ENCODE data around the gene PFKP.

The PFKP gene

DNA sequence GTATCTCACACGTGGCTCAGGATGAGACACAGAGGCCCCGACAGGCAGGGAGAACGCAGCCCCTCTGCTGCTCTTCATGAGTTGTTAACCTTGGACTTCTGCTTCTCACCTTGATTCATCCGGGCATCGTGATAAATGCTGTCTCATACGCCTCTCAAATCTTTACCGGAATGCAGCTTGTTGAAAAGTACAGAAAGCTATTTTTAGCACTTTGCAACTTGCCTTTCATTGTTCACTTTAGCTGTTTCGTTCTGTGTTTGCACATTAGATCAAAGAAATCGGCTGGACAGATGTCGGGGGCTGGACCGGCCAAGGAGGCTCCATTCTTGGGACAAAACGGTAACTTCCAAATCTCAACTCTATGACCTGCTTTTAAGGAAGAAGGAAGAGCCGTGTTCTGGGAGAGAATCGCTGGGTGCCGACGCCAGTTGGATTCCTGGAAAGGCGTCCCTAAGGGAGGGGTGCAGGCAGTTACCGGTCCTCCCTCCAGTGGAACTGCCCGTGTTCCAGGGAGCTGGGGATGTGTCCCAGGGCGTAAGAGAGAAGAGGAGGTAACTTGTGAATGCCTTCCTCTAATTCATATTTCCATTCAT lies 49.3 kb downstream of the PFKP start:
- no peak for DNase-seq (ENCODE audit: low spot score)

DNA sequence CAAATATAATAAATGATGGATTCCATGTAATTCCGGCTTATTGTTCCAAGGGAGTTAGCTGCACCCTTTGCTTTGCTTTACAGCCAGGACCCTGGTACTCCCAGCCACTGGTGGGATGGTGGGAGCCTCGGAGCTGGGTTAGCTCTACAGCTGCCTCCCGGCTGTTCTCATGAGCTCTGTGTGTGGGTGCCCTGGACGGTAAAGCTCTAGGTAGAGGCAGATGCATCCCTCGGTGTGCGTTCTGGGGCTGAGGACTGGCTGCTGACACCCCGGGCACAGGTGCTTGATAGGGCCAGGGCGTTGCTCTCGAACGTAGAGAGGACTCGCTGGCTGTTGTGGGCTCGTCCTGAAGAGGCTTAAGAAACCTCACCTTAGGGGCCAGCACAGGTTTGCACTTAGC lies 50.1 kb downstream of the PFKP start:
- DNase-seq (ENCODE audit: low spot score): no peak

DNA sequence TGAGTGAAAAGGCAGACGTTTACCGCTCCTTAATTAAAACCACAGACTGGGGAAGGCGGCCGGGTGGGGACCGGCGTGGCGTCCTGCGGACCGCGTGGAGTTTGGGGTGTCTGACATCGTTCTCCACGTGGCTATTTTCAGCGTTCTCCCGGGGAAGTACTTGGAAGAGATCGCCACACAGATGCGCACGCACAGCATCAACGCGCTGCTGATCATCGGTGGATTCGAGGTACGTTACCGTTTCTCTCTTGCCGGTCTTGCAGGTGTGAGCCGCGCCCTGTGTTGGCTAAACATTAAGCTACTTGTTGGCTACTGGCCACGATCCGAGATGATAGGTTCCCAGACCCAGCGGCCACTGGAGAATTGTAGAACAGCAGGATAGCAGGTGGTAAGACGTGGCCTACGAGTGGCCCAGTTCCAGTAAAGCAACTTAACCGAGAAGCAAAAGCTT lies 51.3 kb downstream of the PFKP start:
- no peak for DNase-seq (ENCODE audit: low spot score)

DNA sequence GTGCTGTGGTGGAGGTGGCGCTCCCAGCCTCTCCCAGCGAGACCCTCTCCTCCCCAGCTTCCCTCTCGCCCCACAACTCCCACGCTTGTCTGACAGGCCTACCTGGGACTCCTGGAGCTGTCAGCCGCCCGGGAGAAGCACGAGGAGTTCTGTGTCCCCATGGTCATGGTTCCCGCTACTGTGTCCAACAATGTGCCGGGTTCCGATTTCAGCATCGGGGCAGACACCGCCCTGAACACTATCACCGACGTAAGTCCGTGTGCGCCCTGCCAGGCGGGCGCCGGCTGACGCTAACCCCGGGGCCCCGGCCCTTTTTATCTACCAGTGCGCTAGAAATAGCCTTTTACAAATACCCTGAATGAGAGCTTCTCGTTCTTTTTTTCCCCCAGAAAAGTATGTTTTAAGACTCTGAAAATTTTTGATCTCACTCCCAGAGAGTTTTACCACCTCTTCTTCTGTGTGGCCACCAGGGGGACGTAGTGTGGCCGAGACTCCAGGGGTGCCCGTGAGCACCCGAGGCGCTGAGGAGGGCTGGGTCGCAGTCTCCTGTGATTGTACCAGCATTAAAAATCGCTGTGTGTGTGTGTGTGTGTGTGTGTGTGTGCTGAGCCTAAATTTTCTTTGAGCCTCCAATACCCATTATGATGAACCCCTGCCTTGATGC lies 52.6 kb downstream of the PFKP start:
- no peak for DNase-seq (ENCODE audit: low spot score)

DNA sequence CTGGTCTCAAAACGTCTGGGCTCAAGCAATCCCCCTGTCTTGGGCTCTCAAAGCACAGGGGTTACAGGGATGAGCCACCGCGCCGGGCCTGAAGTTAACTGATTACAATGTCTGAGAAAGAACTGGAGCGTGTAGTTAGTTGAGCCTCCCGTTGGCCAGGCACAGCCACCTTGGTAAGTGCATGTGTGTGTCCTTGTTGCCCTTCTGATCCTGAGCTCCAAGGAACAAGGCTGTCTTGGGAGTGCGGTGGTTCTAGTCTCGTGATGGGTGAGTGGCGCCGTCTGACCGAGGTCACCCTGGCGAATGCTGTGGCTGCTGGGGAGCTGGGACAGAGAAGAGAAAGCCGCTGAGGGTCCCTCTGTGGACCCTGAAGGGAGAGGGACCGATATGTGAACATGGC lies 54.7 kb downstream of the PFKP start:
- no peak for DNase-seq (ENCODE audit: low spot score)

DNA sequence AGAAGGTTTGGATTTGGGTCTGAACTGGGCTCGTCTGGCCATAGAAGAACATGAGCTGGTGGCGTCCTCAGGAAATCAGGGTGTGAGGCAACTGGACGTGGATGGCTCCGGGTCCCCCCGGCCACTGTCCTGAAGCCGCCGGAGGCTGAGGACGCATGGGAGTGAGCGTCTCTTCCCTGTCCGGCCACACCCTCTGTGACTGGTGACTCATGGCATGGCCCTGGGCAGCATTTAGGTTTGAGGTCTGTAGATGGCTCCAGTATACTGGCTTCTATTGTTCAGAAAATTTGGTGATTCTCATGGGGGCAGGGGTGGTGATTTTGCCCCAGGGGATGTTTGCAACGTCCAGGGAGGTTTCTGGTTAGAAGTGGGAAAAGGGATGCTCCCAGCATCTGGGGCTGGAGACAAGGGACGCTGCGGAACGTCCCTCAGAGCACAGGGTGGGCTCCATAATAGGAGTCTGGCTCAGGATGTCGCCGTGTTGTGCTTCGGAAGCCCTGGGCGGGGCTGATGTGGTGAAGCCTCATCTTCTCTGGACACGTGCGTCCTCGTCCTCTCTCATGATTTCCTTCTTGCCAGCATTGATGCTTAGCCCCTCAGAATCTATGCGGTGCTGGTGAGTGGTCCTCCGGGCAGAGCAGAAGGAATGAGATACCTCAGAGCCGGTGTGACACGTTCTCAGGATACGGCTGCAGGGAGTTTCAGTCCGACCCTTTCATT lies 55.3 kb downstream of the PFKP start:
- DNase-seq (ENCODE audit: low spot score): no peak

DNA sequence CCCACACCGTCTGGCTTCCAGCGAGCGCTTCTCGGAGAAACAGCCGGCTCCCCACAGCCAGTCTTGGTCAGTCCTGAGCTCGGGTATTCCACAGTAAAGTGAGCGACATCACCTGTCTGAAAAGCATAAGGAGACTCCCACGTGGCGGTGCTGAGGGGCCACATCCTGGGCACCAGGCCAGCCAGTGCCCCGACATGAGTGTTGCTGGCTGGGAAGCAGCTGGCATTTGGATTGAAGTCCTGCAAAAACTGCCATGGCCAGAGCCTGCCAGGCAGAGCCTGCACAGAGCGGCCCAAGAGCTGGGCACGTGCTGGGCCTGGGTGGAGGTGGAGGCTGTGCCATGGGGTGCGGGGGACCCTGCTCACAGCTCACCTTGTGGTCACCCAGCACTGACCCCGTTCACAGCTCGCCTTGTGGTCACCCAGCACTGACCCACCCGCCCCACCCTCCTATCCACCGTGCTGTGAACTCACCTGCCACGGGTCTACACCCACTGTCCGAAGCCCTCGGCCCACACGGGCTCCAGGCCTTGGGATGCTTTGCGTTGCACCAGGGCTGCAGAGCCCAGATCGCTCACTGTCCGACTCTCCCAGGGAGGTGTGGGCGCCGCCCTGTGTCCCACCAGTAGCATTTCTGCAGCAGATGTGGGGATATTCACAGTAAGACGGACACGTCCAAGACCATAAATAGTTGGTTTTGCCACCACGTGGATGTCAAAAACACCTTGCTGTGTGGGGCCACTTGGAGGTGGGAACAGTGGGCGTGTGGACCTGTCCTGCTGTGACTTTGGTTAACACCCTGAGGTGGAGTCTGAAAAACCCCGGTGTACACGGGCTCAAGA lies 56.4 kb downstream of the PFKP start:
- DNase-seq (ENCODE audit: low spot score): no peak

DNA sequence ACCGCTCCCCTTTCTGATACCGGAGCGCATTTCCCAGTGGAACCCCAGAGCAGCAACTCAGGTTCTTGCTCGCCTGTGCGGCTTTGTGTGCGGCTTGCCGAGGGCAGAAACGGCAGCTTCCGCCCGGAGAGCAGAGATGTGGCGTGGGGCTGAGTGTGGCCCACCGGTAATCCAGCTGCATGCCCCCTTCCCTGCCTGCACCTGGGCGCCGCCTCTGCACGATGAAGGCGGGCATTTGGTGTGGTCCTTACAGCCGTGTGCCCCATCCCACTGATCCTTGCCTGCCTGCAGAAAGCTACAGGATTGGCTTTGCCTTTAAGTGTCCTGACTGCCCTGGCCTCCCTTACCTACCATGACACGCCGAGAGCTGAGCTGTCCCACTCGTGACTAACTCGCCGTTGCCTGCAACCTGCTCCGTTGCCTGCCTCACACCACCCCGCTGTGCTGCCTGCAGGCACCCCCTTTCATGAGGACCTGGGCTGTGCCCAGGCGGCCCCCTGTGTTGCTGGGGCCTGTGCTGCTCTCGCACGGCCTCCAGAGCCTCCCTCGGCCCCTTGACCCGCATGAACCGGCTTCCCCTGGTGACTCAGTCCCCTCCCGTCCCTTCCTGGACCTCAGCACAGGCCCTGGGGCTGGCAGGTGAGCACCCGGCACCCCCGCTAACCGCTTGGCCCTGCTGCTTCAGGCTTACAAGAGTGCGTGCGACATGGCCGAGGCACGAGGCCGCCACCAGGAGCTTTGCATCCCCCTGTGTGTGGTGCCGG lies 57.2 kb downstream of the PFKP start:
- DNase-seq (ENCODE audit: low spot score): no peak

DNA sequence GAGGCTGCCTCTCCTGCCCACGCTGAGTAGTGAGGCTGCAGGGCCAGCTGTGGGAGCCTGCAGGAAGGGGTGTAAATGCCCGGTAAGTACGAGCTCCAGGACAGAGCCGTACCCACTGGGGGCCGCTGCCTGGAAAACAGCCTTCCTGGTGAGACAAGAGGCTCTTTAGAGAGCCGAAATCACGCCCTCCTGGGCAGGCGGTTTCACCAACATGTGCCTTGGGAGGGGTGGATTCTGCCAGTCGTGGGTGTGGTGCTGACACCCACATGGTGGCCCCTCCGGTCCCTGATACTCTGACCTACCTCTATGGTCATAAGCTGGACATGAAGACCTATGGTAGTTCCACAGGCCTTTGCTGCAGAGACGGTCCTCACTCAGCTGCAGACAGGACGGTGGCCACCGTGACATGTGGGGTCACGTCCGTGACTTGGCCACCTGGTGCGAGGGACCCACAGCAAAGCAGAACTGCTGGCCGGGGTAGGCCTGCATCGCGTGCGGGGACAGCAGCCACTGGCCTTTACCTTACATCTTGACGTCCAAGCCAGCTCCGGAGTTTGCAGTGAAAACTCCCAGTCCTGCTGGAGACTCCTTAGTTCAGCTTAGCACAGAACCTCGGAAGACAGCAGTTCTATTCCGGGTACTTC lies 58.3 kb downstream of the PFKP start:
- no peak for DNase-seq (ENCODE audit: low spot score)

DNA sequence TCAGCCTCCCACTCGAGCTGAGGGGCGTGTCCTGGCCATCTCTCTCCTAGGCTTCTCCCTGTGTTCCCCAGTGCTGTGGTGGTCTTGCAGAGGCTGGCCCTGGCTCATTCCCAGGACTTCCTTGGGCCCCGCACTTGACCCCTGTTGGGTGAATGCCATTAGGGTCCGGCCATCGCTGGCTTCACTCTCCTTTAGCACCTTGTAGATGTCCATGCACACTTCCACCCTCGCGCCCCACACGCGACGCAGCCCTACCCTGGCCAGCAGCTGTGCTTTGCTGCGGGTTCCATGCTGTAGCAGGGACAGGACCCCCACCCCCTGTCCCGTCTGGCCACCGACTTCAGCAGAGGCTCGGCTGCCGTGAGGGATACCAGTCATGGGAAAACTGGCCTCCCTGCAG lies 58.9 kb downstream of the PFKP start:
- no peak for DNase-seq (ENCODE audit: low spot score)

DNA sequence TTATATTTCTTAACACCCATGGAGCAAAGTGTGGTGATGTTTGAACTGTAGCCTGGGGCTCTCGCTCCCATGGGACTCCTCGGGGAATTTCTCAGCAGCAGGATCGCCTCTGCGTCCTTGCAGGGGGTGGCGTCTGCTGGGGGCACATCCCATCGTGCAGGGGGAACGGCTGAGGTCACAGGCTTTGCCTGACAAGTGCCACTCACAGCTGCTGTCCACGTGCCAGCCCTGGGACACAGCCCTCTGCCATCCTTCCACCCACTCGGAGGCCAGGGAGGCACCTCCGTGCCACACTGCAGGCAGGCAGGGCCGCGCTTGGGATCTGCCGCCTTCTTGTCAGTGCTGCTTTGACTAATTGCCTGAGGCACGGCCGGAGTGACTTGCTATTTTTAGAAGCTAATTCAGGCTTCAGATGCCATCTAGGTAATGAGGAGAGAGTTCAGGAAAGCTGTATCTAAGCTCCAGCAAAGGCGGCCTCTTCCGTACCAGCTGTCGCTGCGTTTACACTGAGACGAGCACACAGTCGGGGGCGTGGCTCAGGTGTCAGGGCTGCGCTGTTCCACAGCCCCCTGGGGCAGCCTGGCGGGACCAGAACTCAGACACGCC lies 59.5 kb downstream of the PFKP start:
- DNase-seq (ENCODE audit: low spot score): no peak

DNA sequence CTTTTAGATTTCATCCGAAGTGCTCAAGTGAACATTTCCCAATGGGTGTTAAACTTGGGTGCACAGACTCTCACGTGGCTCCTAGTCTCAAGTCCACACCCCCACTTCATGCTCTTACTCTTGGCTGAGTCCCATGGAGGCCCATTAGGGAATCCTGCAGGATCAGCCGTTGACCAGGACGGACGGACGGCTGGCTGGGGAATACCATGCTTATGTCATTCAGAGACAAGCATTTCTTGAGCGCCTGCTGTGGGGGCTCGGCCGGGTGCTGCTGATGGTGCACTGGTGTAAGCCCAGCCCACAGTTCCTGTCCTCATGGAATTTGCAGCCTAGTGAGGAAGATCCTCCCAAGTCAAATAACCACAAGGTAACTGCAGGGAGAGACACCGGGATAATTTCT lies 60.6 kb downstream of the PFKP start:
- DNase-seq (ENCODE audit: low spot score): no peak

DNA sequence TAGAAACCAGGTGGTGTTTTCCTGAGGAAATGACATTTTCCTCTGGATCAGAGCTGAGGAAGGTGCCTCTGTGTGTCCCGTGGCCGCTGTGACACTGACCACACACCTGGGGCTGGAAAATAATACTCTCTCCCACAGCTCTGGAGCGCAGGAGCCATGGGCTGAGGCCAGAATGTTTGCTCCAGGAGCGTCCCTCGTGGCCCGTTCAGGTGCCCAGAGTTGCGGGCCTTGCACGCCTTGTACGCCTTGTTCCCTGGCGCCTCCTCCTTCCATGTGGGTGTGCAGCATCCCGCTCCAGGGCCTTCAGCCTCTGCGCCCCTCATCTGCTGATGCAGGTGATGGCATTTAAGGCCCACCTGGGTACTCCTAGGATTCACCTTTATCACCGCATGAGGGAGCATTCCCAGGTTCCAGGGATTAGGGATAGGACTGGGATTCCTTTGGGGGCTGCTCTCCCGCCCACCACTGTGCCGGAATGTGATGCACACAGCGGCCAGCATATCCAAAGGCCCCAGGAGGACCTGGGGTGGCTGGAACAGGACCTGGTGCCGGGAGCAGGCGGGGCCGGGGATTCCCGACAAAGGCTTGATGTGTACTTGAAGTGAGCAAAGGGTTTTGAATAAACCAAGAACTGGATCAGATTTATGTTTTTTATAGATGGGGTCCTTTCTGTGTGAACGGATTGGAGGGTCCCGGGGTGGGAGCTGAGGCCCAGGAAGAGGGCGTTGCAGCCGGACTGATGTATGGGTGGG lies 61.2 kb downstream of the PFKP start:
- no peak for DNase-seq (ENCODE audit: low spot score)

DNA sequence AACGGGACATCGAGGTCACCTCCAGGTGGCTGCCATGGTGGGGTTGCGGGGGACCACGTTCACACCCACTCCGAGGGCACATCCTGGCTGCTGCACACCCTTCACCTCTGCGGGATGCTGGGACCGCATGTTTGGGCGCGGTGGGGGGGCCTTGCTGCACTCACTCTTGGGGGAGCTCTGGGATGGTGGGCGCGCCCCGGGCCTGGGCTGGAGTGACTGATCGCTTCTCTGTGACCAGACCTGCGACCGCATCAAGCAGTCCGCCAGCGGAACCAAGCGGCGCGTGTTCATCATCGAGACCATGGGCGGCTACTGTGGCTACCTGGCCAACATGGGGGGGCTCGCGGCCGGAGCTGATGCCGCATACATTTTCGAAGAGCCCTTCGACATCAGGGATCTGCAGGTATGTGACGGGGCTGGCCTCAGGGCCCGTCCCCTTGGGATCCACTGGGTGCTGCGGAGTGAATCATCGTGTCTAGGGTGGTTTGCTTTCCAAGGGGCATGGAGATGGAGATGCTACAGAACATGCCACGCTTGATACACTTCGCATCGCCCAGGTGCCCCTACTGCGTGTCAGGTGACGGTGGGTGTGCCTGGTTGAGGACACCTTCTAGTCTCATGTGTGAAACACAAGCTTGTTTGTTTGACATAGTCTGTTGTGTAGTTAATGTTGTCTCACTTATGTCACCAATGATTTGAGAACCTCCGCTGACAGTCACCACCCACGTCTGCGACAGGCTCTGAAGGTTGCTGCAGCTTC lies 62.4 kb downstream of the PFKP start:
- DNase-seq (ENCODE audit: low spot score): no peak

DNA sequence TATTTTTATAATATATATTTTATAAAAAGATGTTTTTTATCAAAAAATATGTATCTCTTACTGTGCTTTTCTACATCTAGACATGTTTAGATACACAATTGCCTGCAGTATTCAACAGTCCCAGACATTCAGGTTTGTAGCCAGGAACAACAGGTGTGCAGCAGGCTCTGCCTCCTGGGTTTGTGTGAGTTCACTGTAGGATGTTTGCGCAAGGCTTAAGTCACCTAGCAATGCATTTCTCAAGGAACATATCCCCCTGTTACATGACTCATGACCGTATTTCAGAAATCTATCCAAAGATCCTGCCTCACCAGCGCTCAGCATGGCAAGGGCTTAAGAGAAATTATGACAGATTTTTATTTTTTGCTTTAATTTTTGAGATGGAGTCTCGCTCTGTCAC lies 63.8 kb downstream of the PFKP start:
- DNase-seq (ENCODE audit: low spot score): no peak

DNA sequence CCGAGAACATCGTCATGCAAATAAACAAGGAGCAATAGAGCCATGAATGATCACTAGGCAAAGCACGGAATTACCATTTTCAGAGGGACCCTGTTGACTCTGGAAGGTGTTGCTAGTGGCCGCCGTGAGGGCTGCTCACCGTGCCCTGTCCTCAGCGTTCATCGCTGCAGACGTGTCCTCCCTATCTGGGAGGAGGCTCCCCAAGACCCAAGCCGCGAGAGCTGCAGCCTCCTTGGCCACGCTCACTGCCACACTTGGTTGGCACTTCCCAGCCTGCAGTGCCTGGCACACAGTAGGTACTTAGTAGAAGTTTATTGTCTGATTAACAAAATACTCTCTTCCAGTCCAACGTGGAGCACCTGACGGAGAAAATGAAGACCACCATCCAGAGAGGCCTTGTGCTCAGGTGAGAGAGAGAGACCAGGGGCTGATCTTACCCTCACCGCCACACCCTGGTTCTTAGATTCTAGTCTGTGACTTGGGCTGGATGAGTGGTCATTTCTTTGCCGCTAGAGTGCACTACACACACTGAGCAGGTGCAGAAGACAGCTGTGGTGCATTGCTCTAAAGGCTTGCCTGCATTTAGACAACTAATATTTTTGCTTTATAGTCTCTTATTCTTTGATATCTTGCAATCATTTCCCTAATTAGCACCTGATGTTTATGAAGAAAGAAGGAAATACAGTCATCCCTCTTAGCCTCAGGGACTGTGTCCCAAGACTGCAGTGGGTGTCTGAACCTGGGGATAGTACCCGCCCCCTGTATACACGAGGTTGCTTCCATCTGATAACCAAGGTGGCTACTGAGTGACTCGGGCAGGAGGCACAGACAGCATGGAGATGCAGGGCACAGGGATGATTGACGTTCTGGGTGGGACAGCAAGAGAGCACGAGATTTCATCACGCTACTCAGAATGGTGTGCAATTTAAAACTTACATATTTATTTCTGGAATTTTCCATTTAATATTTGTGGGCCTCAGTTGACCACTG lies 65.0 kb downstream of the PFKP start:
- DNase-seq (ENCODE audit: low spot score): no peak

DNA sequence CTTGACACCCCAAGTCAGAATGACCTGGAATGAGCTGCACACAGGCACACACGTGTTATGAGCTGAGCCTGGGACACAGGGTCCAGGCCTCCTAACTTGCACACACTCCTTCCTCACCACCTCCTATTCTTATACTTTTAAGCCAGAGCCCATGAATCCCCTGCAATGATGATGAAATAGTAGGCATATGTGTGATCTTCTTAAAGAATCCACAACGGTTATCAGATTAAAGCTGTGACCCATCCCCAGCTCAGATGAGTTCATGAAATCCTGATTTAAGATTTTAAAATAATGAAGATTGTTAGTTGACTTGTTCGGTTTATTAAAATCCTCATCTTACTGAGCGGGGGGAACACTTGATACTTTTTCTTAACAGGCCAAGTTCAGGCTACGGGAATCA lies 66.6 kb downstream of the PFKP start:
- no peak for DNase-seq (ENCODE audit: low spot score)

DNA sequence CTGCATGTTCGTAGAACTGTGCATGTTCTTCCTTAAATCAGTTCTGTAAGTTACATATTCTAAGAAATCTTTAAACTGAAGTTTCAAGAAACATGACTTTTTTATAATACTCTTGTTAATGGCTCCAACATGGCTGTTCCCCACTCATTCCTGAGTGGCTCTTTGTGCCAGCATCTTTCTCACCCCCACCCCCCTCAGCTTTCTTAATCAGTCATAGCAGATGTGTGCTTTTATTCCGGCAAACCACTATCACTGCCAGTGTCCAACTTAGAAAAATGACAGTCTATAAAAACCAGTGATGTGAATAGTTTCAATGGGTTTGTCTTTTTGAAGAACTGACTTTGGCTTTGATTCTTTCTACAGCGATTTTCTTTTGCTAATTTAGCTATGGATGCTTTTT lies 67.7 kb downstream of the PFKP start:
- no peak for DNase-seq (ENCODE audit: low spot score)

Measured in activated CD4-positive, alpha-beta T cell treated with anti-CD3 and anti-CD28 coated beads, Interleukin-2, Interleukin-4, amounts not matched to agents 100 ng/mL and 50 ng/mL, durations not matched to agents 16 hours and 8 hours (primary cell).